Right atrium auricular region (tissue), 2 donors: ENCODE data around the gene AGPAT3. TPM values are rescaled to one million over a fixed set of nuclear protein-coding genes. Genes with fewer than 3 reads are reported as not detected.

Experiments used
- DNase-seq: peaks from one replicate; pipeline ENCODE4 v3.0.0-alpha.2; 2019; ENCODE audit warnings: low spot score
- H3K27ac ChIP-seq, 2 donors: fragments of 200-600 bp; sonication (generic); 1 replicate in 1 of 2; 2 replicates in 1 of 2; pipeline ENCODE4 v1.5.1; 2016 to 2019
- H3K27me3 ChIP-seq, 2 donors: fragments of 200-600 bp; sonication (generic); one replicate each; pipeline versions ENCODE4 v1.5.1 to v1.6.0; 2017 to 2019
- H3K36me3 ChIP-seq: fragments of 200-600 bp; sonication (generic); one replicate; pipeline ENCODE4 v1.5.1; 2016
- H3K4me1 ChIP-seq, 2 donors: fragments of 200-600 bp; sonication (generic); one replicate each; pipeline versions ENCODE4 v1.5.1 to v1.6.0; 2017 to 2019
- H3K4me3 ChIP-seq, 2 donors: fragments of 200-600 bp; sonication (generic); 1 replicate in 1 of 2; 2 replicates in 1 of 2; pipeline ENCODE4 v1.5.1; 2017 to 2019; ENCODE audit warnings: mild to moderate bottlenecking in 1 of 2, moderate library complexity in 1 of 2
- H3K9me3 ChIP-seq, 2 donors: fragments of 200-600 bp; sonication (generic); one replicate each; pipeline ENCODE4 v1.5.1; 2019
- CTCF ChIP-seq, 2 donors: fragments of 200-600 bp; sonication (generic); IDR thresholded peaks; one replicate each; pipeline ENCODE4 v1.5.1; 2019; ENCODE audit warnings: antibody characterized with exemption in 2 of 2
- total RNA-seq, 2 donors: library from RNA; depleted of rRNA; stranded (reverse); fragments of >200 nt; gene quantifications; one replicate each; pipeline ENCODE4 v1.1.0, GENCODE V29; 2016

Gene AGPAT3
- total RNA-seq, 2 donors from 2014 or later, result 41.3 to 42.5 TPM

- Histone ChIP-seq H3K27me3 (no peaks in the 10 kb centered on the region), H3K4me3 (no peak overlapping the region), H3K9me3 (no peaks in the 10 kb centered on the region), H3K36me3 (peaks cover 23% of the 10 kb centered on the region), H3K4me1 (peaks cover 0 to 41% of the 10 kb centered on the region in 2 donors), H3K27ac (no peak overlapping the region)
- TF ChIP-seq CTCF (IDR thresholded peaks at IDR 0.05), result no peak
- no peak for DNase-seq
Measured at GRCh38 chr21:43958364-43959158, 93.5 kb downstream of the AGPAT3 start.

GRCh38 chr21:43959231-43960116, 94.5 kb downstream of the AGPAT3 start:
- peaks cover 0 to 34% of the 10 kb centered on the region in 2 donors for H3K4me1 ChIP-seq
- H3K27ac ChIP-seq, result no peak overlapping the region
- no peaks in the 10 kb centered on the region for H3K9me3 ChIP-seq
- no peak for TF ChIP-seq CTCF (IDR thresholded peaks at IDR 0.05)
- no peaks in the 10 kb centered on the region for H3K27me3 ChIP-seq
- no peak overlapping the region for H3K4me3 ChIP-seq
- DNase-seq, result no peak
- peaks cover 23% of the 10 kb centered on the region for H3K36me3 ChIP-seq

GRCh38 chr21:43961382-43961909, 96.4 kb downstream of the AGPAT3 start:
- no peak for TF ChIP-seq CTCF (IDR thresholded peaks at IDR 0.05)
- Histone ChIP-seq H3K36me3 (peaks cover 23% of the 10 kb centered on the region), H3K9me3 (no peaks in the 10 kb centered on the region), H3K27me3 (no peaks in the 10 kb centered on the region), H3K4me3 (no peak overlapping the region), H3K4me1 (peaks cover 0 to 14% of the 10 kb centered on the region in 2 donors), H3K27ac (no peak overlapping the region)
- DNase-seq, result no peak

- Histone ChIP-seq H3K36me3 (peaks cover 30% of the 10 kb centered on the region), H3K4me3 (no peak overlapping the region), H3K27ac (no peak overlapping the region), H3K27me3 (no peaks in the 10 kb centered on the region), H3K4me1 (no peaks in the 10 kb centered on the region), H3K9me3 (no peaks in the 10 kb centered on the region)
- no peak for TF ChIP-seq CTCF (IDR thresholded peaks at IDR 0.05)
- DNase-seq, result no peak
Measured at GRCh38 chr21:43965911-43966585, 101.0 kb downstream of the AGPAT3 start.

- H3K4me3 ChIP-seq, result no peak overlapping the region
- TF ChIP-seq CTCF (IDR thresholded peaks at IDR 0.05), result no peak
- H3K4me1 ChIP-seq, result no peaks in the 10 kb centered on the region
- H3K27me3 ChIP-seq, result no peaks in the 10 kb centered on the region
- no peaks in the 10 kb centered on the region for H3K9me3 ChIP-seq
- no peak for DNase-seq
- H3K36me3 ChIP-seq, result peaks cover 35% of the 10 kb centered on the region
- no peak overlapping the region for H3K27ac ChIP-seq
Measured at GRCh38 chr21:43966946-43967512, 102.0 kb downstream of the AGPAT3 start.
